NT2/D1 (cell line): Measurements from ENCODE around the gene EZH2.

Experiments
- SUZ12 ChIP-seq: IDR thresholded peaks from 2 replicates; pipeline ENCODE4 v1.6.1; 2011; ENCODE audit not compliant: insufficient read length, insufficient read depth; ENCODE audit errors: extremely low read depth
- YY1 ChIP-seq: IDR thresholded peaks from 2 replicates; pipeline ENCODE4 v1.6.1; 2011; ENCODE audit not compliant: insufficient read length, insufficient read depth
- ZNF274 ChIP-seq: IDR thresholded peaks from 2 replicates; pipeline ENCODE4 v1.6.1; 2011; ENCODE audit warnings: mild to moderate bottlenecking, low read depth, low read length

DNA sequence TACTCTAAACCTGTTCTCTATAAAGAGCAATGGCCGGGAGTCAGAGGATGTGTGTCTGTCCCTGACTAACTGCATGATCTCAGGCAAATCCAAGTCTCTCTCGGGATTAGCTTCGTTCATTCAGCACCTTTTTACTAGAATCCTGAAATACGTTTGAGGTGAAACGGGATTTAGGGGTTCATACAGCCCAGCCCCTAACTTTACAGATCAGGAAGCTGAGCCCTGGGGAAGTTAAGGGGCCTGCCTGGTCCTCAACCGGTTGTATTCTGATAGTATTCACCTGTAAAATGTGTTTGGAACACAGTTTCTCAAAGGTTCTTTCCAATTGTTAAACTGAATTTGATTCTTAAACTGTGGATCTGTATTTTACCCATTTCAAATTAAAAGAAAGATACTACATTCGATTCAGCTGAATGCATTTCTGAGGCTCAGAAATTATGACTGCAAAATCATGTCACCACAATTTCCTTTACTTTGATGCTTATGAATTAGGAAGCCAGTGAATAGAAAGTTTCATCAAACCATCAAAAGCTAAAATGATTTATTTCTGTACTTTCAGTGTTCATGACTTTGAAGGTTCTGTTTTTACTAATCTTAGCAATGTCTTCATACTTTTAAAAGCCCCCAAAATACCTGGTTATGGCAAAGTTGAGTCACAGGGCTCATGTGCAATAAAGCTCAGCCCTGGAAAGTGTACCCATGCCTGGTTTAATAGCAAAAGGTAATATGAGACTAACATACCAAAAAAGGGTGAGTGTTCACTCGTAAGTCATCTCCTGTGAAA lies 28.9 kb upstream of the EZH2 start:
- no peak for TF ChIP-seq SUZ12
- no peak for TF ChIP-seq ZNF274
- TF ChIP-seq YY1 = no peak
